ENCODE results near the gene TMEM234.

DNA sequence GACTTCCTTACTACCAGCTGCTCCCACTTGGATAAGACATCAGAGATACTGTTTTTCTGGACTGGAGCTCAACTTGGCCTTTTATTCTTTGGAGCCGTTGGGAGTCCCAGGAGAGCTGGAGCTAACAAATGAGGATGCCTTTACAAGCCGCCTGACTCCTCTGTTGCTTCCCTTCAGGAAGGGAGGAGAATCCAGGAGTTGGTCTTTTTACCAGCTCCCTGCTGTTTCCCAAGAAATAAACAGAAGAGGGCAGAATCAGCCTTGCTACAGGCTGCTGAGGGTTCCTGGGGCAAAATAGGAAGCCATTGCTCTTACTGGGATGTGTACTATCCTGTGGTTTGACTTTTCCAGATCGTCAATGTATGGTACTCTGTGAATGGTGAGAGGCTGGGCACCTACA lies 1.5 kb upstream of the TMEM234 start:
- TF ChIP-seq, protein P1, sequence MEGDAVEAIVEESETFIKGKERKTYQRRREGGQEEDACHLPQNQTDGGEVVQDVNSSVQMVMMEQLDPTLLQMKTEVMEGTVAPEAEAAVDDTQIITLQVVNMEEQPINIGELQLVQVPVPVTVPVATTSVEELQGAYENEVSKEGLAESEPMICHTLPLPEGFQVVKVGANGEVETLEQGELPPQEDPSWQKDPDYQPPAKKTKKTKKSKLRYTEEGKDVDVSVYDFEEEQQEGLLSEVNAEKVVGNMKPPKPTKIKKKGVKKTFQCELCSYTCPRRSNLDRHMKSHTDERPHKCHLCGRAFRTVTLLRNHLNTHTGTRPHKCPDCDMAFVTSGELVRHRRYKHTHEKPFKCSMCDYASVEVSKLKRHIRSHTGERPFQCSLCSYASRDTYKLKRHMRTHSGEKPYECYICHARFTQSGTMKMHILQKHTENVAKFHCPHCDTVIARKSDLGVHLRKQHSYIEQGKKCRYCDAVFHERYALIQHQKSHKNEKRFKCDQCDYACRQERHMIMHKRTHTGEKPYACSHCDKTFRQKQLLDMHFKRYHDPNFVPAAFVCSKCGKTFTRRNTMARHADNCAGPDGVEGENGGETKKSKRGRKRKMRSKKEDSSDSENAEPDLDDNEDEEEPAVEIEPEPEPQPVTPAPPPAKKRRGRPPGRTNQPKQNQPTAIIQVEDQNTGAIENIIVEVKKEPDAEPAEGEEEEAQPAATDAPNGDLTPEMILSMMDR (IDR thresholded peaks at IDR 0.05) = no peak
- TF ChIP-seq POLR2A (IDR thresholded peaks at IDR 0.05) = no peak
- no peak for TF ChIP-seq EP300 (IDR thresholded peaks at IDR 0.05)
- no peak for TF ChIP-seq POLR2AphosphoS5 (IDR thresholded peaks at IDR 0.05)
